Stimulated activated naive CD4-positive, alpha-beta T cell (primary cell): ENCODE data around the gene KIAA1328.

Experiments
- DNase-seq, 6 experiments: peaks; one replicate each; lab custom pipeline; 2025; lab: John Stamatoyannopoulos, UW

KIAA1328 gene

GRCh38 chr18:37253394-37254235 lies 424.7 kb downstream of the KIAA1328 start:
- DNase-seq = no peak

GRCh38 chr18:37254236-37254754 lies 425.4 kb downstream of the KIAA1328 start:
- DNase-seq = no peak

GRCh38 chr18:37254973-37255372 lies 426.0 kb downstream of the KIAA1328 start:
- DNase-seq = no peak

- DNase-seq = no peak
Measured at GRCh38 chr18:37258131-37258530, 429.2 kb downstream of the KIAA1328 start.

GRCh38 chr18:37258819-37259218 lies 429.9 kb downstream of the KIAA1328 start:
- DNase-seq = no peak

GRCh38 chr18:37259711-37260110 lies 430.8 kb downstream of the KIAA1328 start:
- no peak for DNase-seq

- DNase-seq = no peak
Measured at GRCh38 chr18:37260367-37261093, 431.6 kb downstream of the KIAA1328 start.

- no peak for DNase-seq
Measured at GRCh38 chr18:37261246-37261840, 432.4 kb downstream of the KIAA1328 start.

- no peak for DNase-seq
Measured at GRCh38 chr18:37261988-37262387, 433.1 kb downstream of the KIAA1328 start.

GRCh38 chr18:37264956-37265355 lies 436.0 kb downstream of the KIAA1328 start:
- DNase-seq = no peak

GRCh38 chr18:37265382-37265781 lies 436.5 kb downstream of the KIAA1328 start:
- DNase-seq = no peak

- no peak for DNase-seq
Measured at GRCh38 chr18:37266290-37266689, 437.4 kb downstream of the KIAA1328 start.

GRCh38 chr18:37270038-37270665 lies 441.2 kb downstream of the KIAA1328 start:
- DNase-seq = peak in 2 of 6 experiments; percentile 1 to 6

- DNase-seq = no peak
Measured at GRCh38 chr18:37270666-37271052, 441.7 kb downstream of the KIAA1328 start.

- DNase-seq = no peak
Measured at GRCh38 chr18:37272226-37272625, 443.3 kb downstream of the KIAA1328 start.

GRCh38 chr18:37272841-37273240 lies 443.9 kb downstream of the KIAA1328 start:
- no peak for DNase-seq

- no peak for DNase-seq
Measured at GRCh38 chr18:37274309-37275236, 445.6 kb downstream of the KIAA1328 start.

- no peak for DNase-seq
Measured at GRCh38 chr18:37275237-37275741, 446.4 kb downstream of the KIAA1328 start.

GRCh38 chr18:37276111-37276890 lies 447.4 kb downstream of the KIAA1328 start:
- no peak for DNase-seq

GRCh38 chr18:37277804-37278203 lies 448.9 kb downstream of the KIAA1328 start:
- no peak for DNase-seq
